Heart left ventricle (tissue), 16 donors: Measurements from ENCODE around the gene LMF1. TPM values are rescaled to one million over a fixed set of nuclear protein-coding genes. Genes with fewer than 3 reads are reported as not detected.
"Not testable (repeated sequence)": the region's sequence is repeated elsewhere in the genome, so short reads cannot be mapped to it uniquely, and the experiment has no call there.

ENCODE experiments used
- ATAC-seq, 4 donors: fragments of 200-7000 bp; cut with Tn5 transposase; one replicate each; pipeline ENCODE4 v1.9.1; 2020 to 2022; ENCODE audit warnings: moderate library complexity in 4 of 4, mild to moderate bottlenecking in 3 of 4, moderate number of reproducible peaks in 1 of 4
- DNase-seq, 5 donors: peaks; one replicate each; pipeline ENCODE4 v3.0.0-alpha.2; 2020
- H3K27ac ChIP-seq, 12 donors: fragments of 200-600 bp; sonication (generic) in 4 of 12; one replicate each; pipeline versions ENCODE4 v1.5.0 to v1.8.0; 2016 to 2022; ENCODE audit warnings: mild to moderate bottlenecking in 2 of 12
- H3K27me3 ChIP-seq, 9 donors: fragments of 200-600 bp; sonication (generic) in 2 of 9; one replicate each; pipeline versions ENCODE4 v1.5.1 to v1.8.0; 2016 to 2022; ENCODE audit warnings: mild to moderate bottlenecking in 3 of 9
- H3K36me3 ChIP-seq, 9 donors: fragments of 200-600 bp; sonication (generic) in 2 of 9; one replicate each; pipeline versions ENCODE4 v1.5.0 to v1.8.0; 2018 to 2022; ENCODE audit warnings: mild to moderate bottlenecking in 2 of 9
- H3K4me1 ChIP-seq, 12 donors: fragments of 200-600 bp; sonication (generic) in 4 of 12; one replicate each; pipeline versions ENCODE4 v1.5.0 to v1.8.0; 2016 to 2022; ENCODE audit warnings: mild to moderate bottlenecking in 3 of 12
- H3K4me3 ChIP-seq, 12 donors: fragments of 200-600 bp; sonication (generic) in 4 of 12; one replicate each; pipeline versions ENCODE4 v1.5.0 to v1.8.0; 2017 to 2022; ENCODE audit warnings: mild to moderate bottlenecking in 9 of 12, moderate library complexity in 4 of 12
- H3K9me3 ChIP-seq, 12 donors: fragments of 200-600 bp; sonication (generic) in 4 of 12; one replicate each; pipeline versions ENCODE4 v1.5.0 to v1.8.0; 2016 to 2022; ENCODE audit warnings: mild to moderate bottlenecking in 1 of 12
- POLR2A ChIP-seq, 2 donors: fragments of 450-650 bp; IDR thresholded peaks; one replicate each; pipeline ENCODE4 v1.6.1; 2017; ENCODE audit warnings: antibody characterized with exemption in 2 of 2, mild to moderate bottlenecking in 2 of 2, moderate library complexity in 2 of 2
- WGBS, 4 donors: extraction: QIAGEN DNeasy Blood & Tissue Kit in 2 of 4; methylation state at CpG; one replicate each; pipeline versions ENCODE4 v1.1.5 to v1.1.7; 2013 to 2018; 5-methylcytosine and 5-hydroxymethylcytosine counted together
- intact Hi-C, 10 donors: fragments of 100-400 bp; cut with DNase I; formaldehyde crosslinking; loops; one replicate each; pipeline versions ENCODE4 v1.11.1 to v1.14.2; 2022
- polyA plus RNA-seq, 2 donors: library from polyadenylated mRNA; stranded (reverse); fragments of 200-250 nt; gene quantifications; one replicate each; pipeline ENCODE4 v1.2.3, GENCODE V29; 2013
- total RNA-seq, 9 donors: library from RNA; depleted of rRNA in 2 of 9; stranded (reverse); fragments of >200 nt in 2 of 9; fragmentation: NEBNext Ultra II Directional in 3 of 9; extraction: Animal tissue kit (Norgen Biotek cat#: 25700) in 3 of 9; gene quantifications; one replicate each; pipeline versions ENCODE4 v1.1.0 to v1.2.4, GENCODE V29; 2016 to 2023
- TF ChIP-seq, protein P1 (sequence below), 12 donors: fragments of 200-600 bp; sonication (generic) in 4 of 12; IDR thresholded peaks; one replicate each; pipeline versions ENCODE4 v1.5.0 to v1.8.0; 2018 to 2022; ENCODE audit warnings: antibody characterized with exemption in 12 of 12, mild to moderate bottlenecking in 5 of 12
- donor health status: ischemic (EF 13 %, LVEDD 7.1; RV severe dilation, severe dysfunction).
- donor health status: healthy with polysubstance abuse.
- donor health status: DM: no; HTN: yes; CAD: no.
- donor health status: DM: no; HTN: no; CAD: no.
- donor health status: ischemic (EF 25% LVEDD 6.9; RV normal size, moderate dysfunction).
- donor health status: ischemic (EF 25% LVEDD 5.7; RV mildly dilated, moderate dysfunction).
- donor health status: healthy.
- donor health status: DM: yes; HTN: yes; CAD: no.
- donor health status: ischemic (EF 35%, LVEDD 5.7; RV mildly dilated, moderate dysfunction).
- donor health status: nonischemic (EF 11% LVEDD 7.7; RV severe dilation, severe dysfunction).
- donor health status: DM: yes; HTN: yes; CAD: no.
- donor health status: PGD.
- donor health status: ischemic (EF 29% LVEDD 5.4; RV normal size, mild dysfunction).
- donor health status: nonischemic (EF 23%, LVEDD 6.1; RV moderate dilation, normal function).

The LMF1 gene
- total and polyA plus RNA-seq, 11 donors: 4.3 to 19.2 (median 7.1) TPM

DNA sequence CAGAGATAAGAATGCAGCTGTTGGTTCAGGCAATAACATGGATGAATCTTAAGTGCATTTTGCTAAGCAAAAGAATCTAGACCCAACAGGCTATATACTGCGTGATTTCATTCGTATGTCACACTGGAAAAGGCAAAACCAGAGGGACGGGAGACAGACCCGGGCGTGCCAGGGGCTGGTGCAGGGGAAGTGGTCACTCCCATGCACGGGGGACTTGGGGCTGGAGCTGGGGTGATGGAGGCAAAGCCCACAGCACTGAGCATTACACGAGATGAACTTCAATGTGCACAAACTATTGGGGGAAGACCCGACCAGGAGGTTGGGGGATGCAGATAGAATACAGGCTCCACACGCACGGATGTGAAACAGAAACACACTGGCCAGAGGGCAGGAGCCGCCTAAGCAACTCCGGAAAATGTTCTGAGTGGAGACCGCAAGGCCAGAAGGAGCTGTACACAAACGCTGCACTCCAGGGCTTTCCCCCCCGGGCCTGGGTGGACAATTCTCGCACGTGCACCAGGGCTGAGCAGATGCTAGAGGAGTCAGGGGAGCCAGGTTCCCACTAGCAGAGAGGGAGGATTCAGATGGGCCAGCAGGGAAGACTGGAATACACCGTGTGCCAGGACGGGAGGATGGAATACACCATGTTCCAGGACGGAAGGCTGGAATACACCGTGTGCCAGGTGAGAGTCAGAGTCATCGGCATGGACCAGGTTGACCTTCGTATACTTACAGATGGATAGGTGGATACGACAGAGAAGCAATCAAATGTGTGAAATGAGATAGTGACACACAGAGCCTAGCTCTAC, 11.3 kb downstream of the LMF1 start:
- Histone ChIP-seq H3K36me3 (peaks cover 0 to 6% (median 0%) of the 10 kb centered on the region in 9 donors), H3K4me1 (peaks cover 0 to 7% (median 0%) of the 10 kb centered on the region in 12 donors), H3K9me3 (peaks cover 0 to 13% (median 0%) of the 10 kb centered on the region in 12 donors), H3K27ac (no peak overlapping the region), H3K27me3 (no peaks in the 10 kb centered on the region), H3K4me3 (no peak overlapping the region)
- 87 to 93% (median 89%) methylated on average over 24 of the region's 24 CpGs for WGBS, 4 donors
- DNase-seq: peak in 1 of 5 donors; percentile 5
- intact Hi-C loops: no loop called here
- ATAC-seq: no peak
- TF ChIP-seq, protein P1, sequence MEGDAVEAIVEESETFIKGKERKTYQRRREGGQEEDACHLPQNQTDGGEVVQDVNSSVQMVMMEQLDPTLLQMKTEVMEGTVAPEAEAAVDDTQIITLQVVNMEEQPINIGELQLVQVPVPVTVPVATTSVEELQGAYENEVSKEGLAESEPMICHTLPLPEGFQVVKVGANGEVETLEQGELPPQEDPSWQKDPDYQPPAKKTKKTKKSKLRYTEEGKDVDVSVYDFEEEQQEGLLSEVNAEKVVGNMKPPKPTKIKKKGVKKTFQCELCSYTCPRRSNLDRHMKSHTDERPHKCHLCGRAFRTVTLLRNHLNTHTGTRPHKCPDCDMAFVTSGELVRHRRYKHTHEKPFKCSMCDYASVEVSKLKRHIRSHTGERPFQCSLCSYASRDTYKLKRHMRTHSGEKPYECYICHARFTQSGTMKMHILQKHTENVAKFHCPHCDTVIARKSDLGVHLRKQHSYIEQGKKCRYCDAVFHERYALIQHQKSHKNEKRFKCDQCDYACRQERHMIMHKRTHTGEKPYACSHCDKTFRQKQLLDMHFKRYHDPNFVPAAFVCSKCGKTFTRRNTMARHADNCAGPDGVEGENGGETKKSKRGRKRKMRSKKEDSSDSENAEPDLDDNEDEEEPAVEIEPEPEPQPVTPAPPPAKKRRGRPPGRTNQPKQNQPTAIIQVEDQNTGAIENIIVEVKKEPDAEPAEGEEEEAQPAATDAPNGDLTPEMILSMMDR (IDR thresholded peaks at IDR 0.05): no peak
- no peak for TF ChIP-seq POLR2A (IDR thresholded peaks at IDR 0.05)

DNA sequence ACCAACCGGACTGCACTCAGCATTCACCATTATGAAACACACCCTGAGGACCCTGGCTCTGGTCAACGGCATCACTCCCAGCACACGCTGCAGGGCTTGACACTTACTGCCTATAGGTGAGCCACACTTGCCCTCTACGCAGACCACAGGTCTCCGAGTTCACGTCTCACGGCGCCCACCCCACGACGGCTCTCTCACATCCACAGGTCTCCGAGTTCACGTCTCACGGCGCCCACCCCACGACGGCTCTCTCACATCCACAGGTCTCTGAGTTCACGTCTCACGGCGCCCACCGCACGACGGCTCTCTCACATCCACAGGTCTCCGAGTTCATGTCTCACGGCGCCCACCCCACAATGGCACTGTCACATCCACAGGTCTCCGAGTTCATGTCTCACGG, 15.0 kb downstream of the LMF1 start:
- intact Hi-C loops, H3K27me3 ChIP-seq, H3K4me3 ChIP-seq, ATAC-seq, H3K4me1 ChIP-seq, H3K27ac ChIP-seq: not testable (repeated sequence)
- Histone ChIP-seq H3K36me3 (peaks cover 0 to 26% (median 10%) of the 10 kb centered on the region in 9 donors), H3K9me3 (peaks cover 0 to 13% (median 0%) of the 10 kb centered on the region in 12 donors)
- peak in 1 of 5 donors; percentile 5 for DNase-seq
- 91 to 96% (median 96%) methylated on average over 18 to 27 of the region's 27 CpGs for WGBS, 4 donors

GRCh38 chr16:953818-954217, 17.0 kb downstream of the LMF1 start:
- H3K27me3 ChIP-seq, H3K4me1 ChIP-seq, ATAC-seq, DNase-seq, H3K4me3 ChIP-seq, H3K27ac ChIP-seq, intact Hi-C loops: not testable (repeated sequence)
- WGBS, 4 donors: 89 to 94% (median 90%) methylated on average over 4 to 6 of the region's 7 CpGs
- peaks cover 0 to 13% (median 0%) of the 10 kb centered on the region in 12 donors for H3K9me3 ChIP-seq
- H3K36me3 ChIP-seq: peaks cover 0 to 26% (median 10%) of the 10 kb centered on the region in 9 donors

DNA sequence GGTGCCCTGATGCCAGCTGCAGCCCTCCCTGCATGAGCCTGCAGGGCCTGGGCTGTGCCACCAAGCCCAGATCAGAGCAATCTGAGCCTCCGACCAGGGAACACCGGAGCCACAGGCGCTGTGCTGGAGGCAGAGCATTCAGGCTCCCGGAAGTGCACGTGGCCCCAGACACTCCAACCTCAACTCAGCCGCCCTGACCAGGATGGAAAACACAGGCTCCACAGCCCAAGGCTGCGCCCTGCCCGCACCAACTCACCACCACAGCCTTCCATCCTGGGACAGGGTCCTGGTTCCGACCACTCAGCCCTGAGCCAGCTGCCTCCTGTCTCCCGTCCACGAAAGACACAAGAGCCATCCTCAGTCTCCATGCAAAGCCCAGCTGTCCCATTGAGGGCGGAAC, 18.5 kb downstream of the LMF1 start:
- Histone ChIP-seq H3K4me1 (no peaks in the 10 kb centered on the region), H3K27ac (no peak overlapping the region), H3K4me3 (no peak overlapping the region), H3K36me3 (peaks cover 0 to 29% (median 10%) of the 10 kb centered on the region in 9 donors), H3K27me3 (no peaks in the 10 kb centered on the region), H3K9me3 (peaks cover 0 to 7% (median 0%) of the 10 kb centered on the region in 12 donors)
- 88 to 99% (median 97%) methylated on average over 9 to 12 of the region's 12 CpGs for WGBS, 4 donors
- DNase-seq: peak in 1 of 5 donors; percentile 42
- TF ChIP-seq, protein P1 (IDR thresholded peaks at IDR 0.05): no peak
- TF ChIP-seq POLR2A (IDR thresholded peaks at IDR 0.05): no peak
- intact Hi-C loops: no loop called here
- peak in 1 of 4 donors; percentile 13 for ATAC-seq

DNA sequence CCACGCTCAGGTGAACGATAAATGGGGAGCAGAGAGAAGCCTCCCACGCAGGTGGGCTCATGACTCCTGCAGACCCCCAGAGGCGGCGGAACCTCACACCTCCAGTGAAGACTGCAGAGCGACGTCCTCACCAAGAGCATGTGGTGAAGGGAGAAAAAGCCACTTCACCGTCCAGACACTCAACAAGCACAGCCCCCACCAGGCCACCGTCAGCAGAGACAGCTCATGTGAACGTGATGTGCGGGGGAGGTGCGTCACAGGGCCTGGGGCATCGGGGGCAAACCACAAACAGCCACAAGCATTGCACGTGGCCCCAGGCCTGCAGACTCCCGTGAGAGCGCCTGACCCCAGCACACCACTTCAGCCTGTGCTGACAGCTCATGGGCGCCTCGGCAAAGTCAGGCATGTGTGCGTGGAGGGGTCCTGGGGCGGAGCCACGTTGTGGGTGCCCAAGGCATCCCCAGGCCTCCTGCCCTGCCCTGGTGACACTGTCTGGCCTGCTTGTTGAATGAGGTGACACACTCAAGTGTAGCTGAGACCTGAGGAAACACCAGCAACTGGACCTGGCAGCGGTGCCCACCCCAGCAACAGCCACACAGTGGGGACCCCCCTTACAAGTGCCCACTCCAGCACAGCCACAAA, 19.0 kb downstream of the LMF1 start:
- DNase-seq: peak in 2 of 5 donors; percentile 10 to 58
- Histone ChIP-seq H3K9me3 (peaks cover 0 to 2% (median 0%) of the 10 kb centered on the region in 12 donors), H3K27ac (no peak overlapping the region), H3K4me3 (no peak overlapping the region), H3K4me1 (no peaks in the 10 kb centered on the region), H3K36me3 (peaks cover 0 to 34% (median 13%) of the 10 kb centered on the region in 9 donors), H3K27me3 (no peaks in the 10 kb centered on the region)
- intact Hi-C loops: no loop called here
- WGBS, 4 donors: 85 to 92% (median 87%) methylated on average over 15 to 22 of the region's 22 CpGs
- peak in 1 of 4 donors; percentile 18 for ATAC-seq
- TF ChIP-seq, protein P1 (IDR thresholded peaks at IDR 0.05): no peak
- no peak for TF ChIP-seq POLR2A (IDR thresholded peaks at IDR 0.05)

GRCh38 chr16:950733-951573, 19.8 kb downstream of the LMF1 start:
- H3K4me3 ChIP-seq, intact Hi-C loops, H3K27me3 ChIP-seq, H3K9me3 ChIP-seq, H3K27ac ChIP-seq, ATAC-seq, H3K4me1 ChIP-seq: not testable (repeated sequence)
- peaks cover 0 to 42% (median 19%) of the 10 kb centered on the region in 9 donors for H3K36me3 ChIP-seq
- WGBS, 4 donors: 67 to 78% (median 74%) methylated on average over 25 to 27 of the region's 27 CpGs
- DNase-seq: peak in 1 of 5 donors; percentile 18

- H3K27ac ChIP-seq, ATAC-seq, H3K4me1 ChIP-seq, H3K9me3 ChIP-seq, intact Hi-C loops, H3K4me3 ChIP-seq, H3K27me3 ChIP-seq: not testable (repeated sequence)
- DNase-seq: peak in 1 of 5 donors; percentile 3
- 83 to 88% (median 85%) methylated on average over 14 to 18 of the region's 18 CpGs for WGBS, 4 donors
- H3K36me3 ChIP-seq: peaks cover 0 to 43% (median 19%) of the 10 kb centered on the region in 9 donors
Measured at GRCh38 chr16:948767-949166, 22.0 kb downstream of the LMF1 start.
